Measurements from ENCODE around the gene CDC27. TPM values are rescaled to one million over a fixed set of nuclear protein-coding genes. Genes with fewer than 3 reads are reported as not detected.
"Not testable (repeated sequence)": the region's sequence is repeated elsewhere in the genome, so short reads cannot be mapped to it uniquely, and the experiment has no call there.

Gene CDC27
- total RNA-seq, 1 donor from 2014 or later, result 137 TPM

- Histone ChIP-seq H3K36me3 (ENCODE audit: insufficient read depth, low read length) (no peaks in the 10 kb centered on the region), H2AFZ (ENCODE audit: low read depth, low read length) (no peak overlapping the region), H3K9ac (ENCODE audit: low read length) (no peak overlapping the region), H3K27me3 (ENCODE audit: insufficient read depth, low read length) (no peaks in the 10 kb centered on the region), H3K9me3 (ENCODE audit: insufficient read depth, low read depth, low read length) (no peaks in the 10 kb centered on the region), H3K4me2 (ENCODE audit: low read length) (no peak overlapping the region), H3K27ac (ENCODE audit: low read depth, low read length) (no peak overlapping the region), H4K20me1 (ENCODE audit: insufficient read depth, low read length) (no peaks in the 10 kb centered on the region), H3K4me1 (ENCODE audit: insufficient read depth, low read length) (peaks cover 5% of the 10 kb centered on the region), H3K4me3 (ENCODE audit: insufficient read depth, low read depth, low read length) (no peak overlapping the region), H3K79me2 (ENCODE audit: insufficient read depth, low read length) (no peaks in the 10 kb centered on the region)
- H3K27ac Mint-ChIP-seq (ENCODE audit: unreplicated experiment), result no peak overlapping the region
- no peak overlapping the region for H3K4me3 Mint-ChIP-seq (ENCODE audit: unreplicated experiment)
- peaks cover 7% of the 10 kb centered on the region for H3K4me1 Mint-ChIP-seq (ENCODE audit: low read depth, unreplicated experiment)
- FAIRE-seq, result no peak
- H3K9me3 Mint-ChIP-seq (ENCODE audit: unreplicated experiment), result peaks cover 12% of the 10 kb centered on the region
- peaks cover 13% of the 10 kb centered on the region for H3K36me3 Mint-ChIP-seq (ENCODE audit: low read depth, unreplicated experiment)
- TF ChIP-seq EZH2 (IDR thresholded peaks at IDR 0.05; ENCODE audit: insufficient read depth, low read length) (no peak), CTCF (IDR thresholded peaks at IDR 0.05; ENCODE audit: insufficient read depth, low read depth, low read length) (no peak)
- H3K27me3 Mint-ChIP-seq (ENCODE audit: low read depth, unreplicated experiment), result peaks cover 22% of the 10 kb centered on the region
- no peak for DNase-seq (ENCODE audit: low read depth)
Measured at GRCh38 chr17:47218896-47219430, 29.9 kb upstream of the CDC27 start.

- H3K4me1 Mint-ChIP-seq (ENCODE audit: low read depth, unreplicated experiment); H2AFZ ChIP-seq (ENCODE audit: low read depth, low read length); H3K9me3 Mint-ChIP-seq (ENCODE audit: unreplicated experiment); H3K4me3 ChIP-seq (ENCODE audit: insufficient read depth, low read depth, low read length); H3K27ac Mint-ChIP-seq (ENCODE audit: unreplicated experiment); H3K27ac ChIP-seq (ENCODE audit: low read depth, low read length); H3K27me3 ChIP-seq (ENCODE audit: insufficient read depth, low read length); H3K9ac ChIP-seq (ENCODE audit: low read length); H3K4me3 Mint-ChIP-seq (ENCODE audit: unreplicated experiment); H4K20me1 ChIP-seq (ENCODE audit: insufficient read depth, low read length); H3K36me3 ChIP-seq (ENCODE audit: insufficient read depth, low read length); DNase-seq (ENCODE audit: low read depth); FAIRE-seq; H3K4me1 ChIP-seq (ENCODE audit: insufficient read depth, low read length); H3K9me3 ChIP-seq (ENCODE audit: insufficient read depth, low read depth, low read length); H3K4me2 ChIP-seq (ENCODE audit: low read length); H3K79me2 ChIP-seq (ENCODE audit: insufficient read depth, low read length): not testable (repeated sequence)
- peaks cover 13% of the 10 kb centered on the region for H3K36me3 Mint-ChIP-seq (ENCODE audit: low read depth, unreplicated experiment)
- H3K27me3 Mint-ChIP-seq (ENCODE audit: low read depth, unreplicated experiment), result peaks cover 22% of the 10 kb centered on the region
Measured at GRCh38 chr17:47217279-47217678, 28.2 kb upstream of the CDC27 start.

GRCh38 chr17:47216821-47217220 lies 27.7 kb upstream of the CDC27 start:
- not testable (repeated sequence) for H3K9me3 Mint-ChIP-seq (ENCODE audit: unreplicated experiment); H3K27ac Mint-ChIP-seq (ENCODE audit: unreplicated experiment); H3K4me1 Mint-ChIP-seq (ENCODE audit: low read depth, unreplicated experiment); H3K9me3 ChIP-seq (ENCODE audit: insufficient read depth, low read depth, low read length); H3K27ac ChIP-seq (ENCODE audit: low read depth, low read length); DNase-seq (ENCODE audit: low read depth); H3K4me1 ChIP-seq (ENCODE audit: insufficient read depth, low read length); FAIRE-seq; H3K9ac ChIP-seq (ENCODE audit: low read length); H3K4me3 ChIP-seq (ENCODE audit: insufficient read depth, low read depth, low read length); H3K79me2 ChIP-seq (ENCODE audit: insufficient read depth, low read length); H3K4me2 ChIP-seq (ENCODE audit: low read length); H3K27me3 ChIP-seq (ENCODE audit: insufficient read depth, low read length); H3K4me3 Mint-ChIP-seq (ENCODE audit: unreplicated experiment); H3K36me3 ChIP-seq (ENCODE audit: insufficient read depth, low read length); H4K20me1 ChIP-seq (ENCODE audit: insufficient read depth, low read length); H2AFZ ChIP-seq (ENCODE audit: low read depth, low read length)
- Mint-ChIP-seq H3K36me3 (ENCODE audit: low read depth, unreplicated experiment) (peaks cover 11% of the 10 kb centered on the region), H3K27me3 (ENCODE audit: low read depth, unreplicated experiment) (peaks cover 21% of the 10 kb centered on the region)
